ENCODE results near the gene INPP5F.
"Not testable (repeated sequence)": the region's sequence is repeated elsewhere in the genome, so short reads cannot be mapped to it uniquely, and the experiment has no call there.

Gene INPP5F

GRCh38 chr10:119747940-119748339 lies 22.1 kb downstream of the INPP5F start:
- no peak for DNase-seq

GRCh38 chr10:119748871-119749270 lies 23.0 kb downstream of the INPP5F start:
- no peak for DNase-seq

- DNase-seq, result no peak
Measured at GRCh38 chr10:119749455-119749854, 23.6 kb downstream of the INPP5F start.

GRCh38 chr10:119750391-119751230 lies 24.8 kb downstream of the INPP5F start:
- DNase-seq, result peak; percentile 40

GRCh38 chr10:119753309-119753708 lies 27.5 kb downstream of the INPP5F start:
- DNase-seq, result no peak

GRCh38 chr10:119754085-119754484 lies 28.2 kb downstream of the INPP5F start:
- DNase-seq, result peak; percentile 2

GRCh38 chr10:119754936-119755335 lies 29.1 kb downstream of the INPP5F start:
- no peak for DNase-seq

- no peak for DNase-seq
Measured at GRCh38 chr10:119755446-119755845, 29.6 kb downstream of the INPP5F start.

- no peak for DNase-seq
Measured at GRCh38 chr10:119758448-119759195, 32.8 kb downstream of the INPP5F start.

GRCh38 chr10:119759832-119760231 lies 34.0 kb downstream of the INPP5F start:
- peak; percentile 67 for DNase-seq

- DNase-seq, result no peak
Measured at GRCh38 chr10:119761106-119761505, 35.3 kb downstream of the INPP5F start.

- no peak for DNase-seq
Measured at GRCh38 chr10:119762035-119762434, 36.2 kb downstream of the INPP5F start.

- DNase-seq, result no peak
Measured at GRCh38 chr10:119762805-119763798, 37.3 kb downstream of the INPP5F start.

- no peak for DNase-seq
Measured at GRCh38 chr10:119768455-119769094, 42.7 kb downstream of the INPP5F start.

GRCh38 chr10:119769886-119770285 lies 44.0 kb downstream of the INPP5F start:
- no peak for DNase-seq

GRCh38 chr10:119770928-119771327 lies 45.1 kb downstream of the INPP5F start:
- DNase-seq, result no peak

GRCh38 chr10:119772334-119772733 lies 46.5 kb downstream of the INPP5F start:
- no peak for DNase-seq

- DNase-seq, result not testable (repeated sequence)
Measured at GRCh38 chr10:119773041-119773440, 47.2 kb downstream of the INPP5F start.

- no peak for DNase-seq
Measured at GRCh38 chr10:119775529-119775928, 49.7 kb downstream of the INPP5F start.

GRCh38 chr10:119776536-119776935 lies 50.7 kb downstream of the INPP5F start:
- no peak for DNase-seq

- DNase-seq, result no peak
Measured at GRCh38 chr10:119777686-119778085, 51.8 kb downstream of the INPP5F start.

GRCh38 chr10:119778776-119779445 lies 53.1 kb downstream of the INPP5F start:
- no peak for DNase-seq

Measured in DMS79 treated with DMSO at 0.1 percent for 48 hours (cell line).